GM18858 (cell line): ENCODE results near the gene NRXN3.

ENCODE experiments used
- ATAC-seq: cut with Tn5 transposase; IDR thresholded peaks from one replicate; pipeline ENCODE4 v1.9.1; 2021; ENCODE audit not compliant: unreplicated experiment

NRXN3 gene

GRCh38 chr14:78863143-78863542 is 693.0 kb downstream of the NRXN3 start:
- no peak for ATAC-seq

GRCh38 chr14:78872837-78873236 is 702.7 kb downstream of the NRXN3 start:
- ATAC-seq: no peak

GRCh38 chr14:78873581-78873980 is 703.4 kb downstream of the NRXN3 start:
- no peak for ATAC-seq

GRCh38 chr14:78875049-78875448 is 704.9 kb downstream of the NRXN3 start:
- ATAC-seq: no peak

- ATAC-seq: no peak
Measured at GRCh38 chr14:78885884-78886283, 715.7 kb downstream of the NRXN3 start.

GRCh38 chr14:78897443-78897842 is 727.3 kb downstream of the NRXN3 start:
- ATAC-seq: no peak

- no peak for ATAC-seq
Measured at GRCh38 chr14:78902010-78902623, 731.9 kb downstream of the NRXN3 start.

- ATAC-seq: no peak
Measured at GRCh38 chr14:78904094-78904493, 733.9 kb downstream of the NRXN3 start.

- ATAC-seq: no peak
Measured at GRCh38 chr14:78917462-78917861, 747.3 kb downstream of the NRXN3 start.

GRCh38 chr14:78921856-78922255 is 751.7 kb downstream of the NRXN3 start:
- no peak for ATAC-seq

- ATAC-seq: no peak
Measured at GRCh38 chr14:78927261-78927660, 757.1 kb downstream of the NRXN3 start.

- ATAC-seq: no peak
Measured at GRCh38 chr14:78933166-78933565, 763.0 kb downstream of the NRXN3 start.

GRCh38 chr14:78933948-78934524 is 763.9 kb downstream of the NRXN3 start:
- no peak for ATAC-seq

GRCh38 chr14:78946949-78947348 is 776.8 kb downstream of the NRXN3 start:
- no peak for ATAC-seq

- ATAC-seq: no peak
Measured at GRCh38 chr14:78947681-78948080, 777.5 kb downstream of the NRXN3 start.

GRCh38 chr14:78950649-78951048 is 780.5 kb downstream of the NRXN3 start:
- ATAC-seq: no peak

GRCh38 chr14:78951602-78952001 is 781.4 kb downstream of the NRXN3 start:
- ATAC-seq: no peak

- peak; percentile 84 for ATAC-seq
Measured at GRCh38 chr14:78959674-78960264, 789.6 kb downstream of the NRXN3 start.

- ATAC-seq: no peak
Measured at GRCh38 chr14:78967111-78967809, 797.1 kb downstream of the NRXN3 start.

GRCh38 chr14:78968265-78968664 is 798.1 kb downstream of the NRXN3 start:
- no peak for ATAC-seq

- no peak for ATAC-seq
Measured at GRCh38 chr14:78970677-78971076, 800.5 kb downstream of the NRXN3 start.

GRCh38 chr14:78972440-78972839 is 802.3 kb downstream of the NRXN3 start:
- ATAC-seq: no peak
